ENCODE data around the gene UBE2D2. TPM values are rescaled to one million over a fixed set of nuclear protein-coding genes. Genes with fewer than 3 reads are reported as not detected.
"Not testable (repeated sequence)": the region's sequence is repeated elsewhere in the genome, so short reads cannot be mapped to it uniquely, and the experiment has no call there.

The UBE2D2 gene
- total RNA-seq, 1 donor from 2014 or later, result 214 TPM

GRCh38 chr5:139531772-139532169 is 29.4 kb upstream of the UBE2D2 start:
- DNase-seq (ENCODE audit: low spot score), result no peak
- Mint-ChIP-seq H3K36me3 (ENCODE audit: low read depth, unreplicated experiment) (no peaks in the 10 kb centered on the region), H3K27me3 (ENCODE audit: unreplicated experiment) (peaks cover under 1% of the 10 kb centered on the region), H3K4me1 (ENCODE audit: unreplicated experiment) (no peaks in the 10 kb centered on the region), H3K27ac (ENCODE audit: unreplicated experiment) (no peak overlapping the region), H3K9me3 (ENCODE audit: unreplicated experiment) (no peaks in the 10 kb centered on the region), H3K4me3 (ENCODE audit: unreplicated experiment) (no peak overlapping the region)
- no peak for TF ChIP-seq CTCF (IDR thresholded peaks at IDR 0.05; ENCODE audit: unreplicated experiment)

- Mint-ChIP-seq H3K36me3 (ENCODE audit: low read depth, unreplicated experiment) (no peaks in the 10 kb centered on the region), H3K9me3 (ENCODE audit: unreplicated experiment) (no peaks in the 10 kb centered on the region), H3K27me3 (ENCODE audit: unreplicated experiment) (no peaks in the 10 kb centered on the region), H3K4me3 (ENCODE audit: unreplicated experiment) (no peak overlapping the region), H3K4me1 (ENCODE audit: unreplicated experiment) (peaks cover 8% of the 10 kb centered on the region), H3K27ac (ENCODE audit: unreplicated experiment) (no peak overlapping the region)
- peak; percentile 76 for DNase-seq (ENCODE audit: low spot score)
- no peak for TF ChIP-seq CTCF (IDR thresholded peaks at IDR 0.05; ENCODE audit: unreplicated experiment)
These were observed 17.6 kb upstream of the UBE2D2 start for GRCh38 chr5:139543423-139543991.

- H3K9me3 Mint-ChIP-seq (ENCODE audit: unreplicated experiment); H3K4me1 Mint-ChIP-seq (ENCODE audit: unreplicated experiment); H3K4me3 Mint-ChIP-seq (ENCODE audit: unreplicated experiment); DNase-seq (ENCODE audit: low spot score); H3K36me3 Mint-ChIP-seq (ENCODE audit: low read depth, unreplicated experiment); H3K27me3 Mint-ChIP-seq (ENCODE audit: unreplicated experiment); H3K27ac Mint-ChIP-seq (ENCODE audit: unreplicated experiment): not testable (repeated sequence)
These were observed 14.5 kb upstream of the UBE2D2 start for GRCh38 chr5:139546593-139546992.

- Mint-ChIP-seq H3K27ac (ENCODE audit: unreplicated experiment) (no peak overlapping the region), H3K9me3 (ENCODE audit: unreplicated experiment) (no peaks in the 10 kb centered on the region), H3K27me3 (ENCODE audit: unreplicated experiment) (peaks cover 2% of the 10 kb centered on the region), H3K4me3 (ENCODE audit: unreplicated experiment) (no peak overlapping the region), H3K4me1 (ENCODE audit: unreplicated experiment) (peaks cover 6% of the 10 kb centered on the region), H3K36me3 (ENCODE audit: low read depth, unreplicated experiment) (no peaks in the 10 kb centered on the region)
- DNase-seq (ENCODE audit: low spot score), result no peak
- no peak for TF ChIP-seq CTCF (IDR thresholded peaks at IDR 0.05; ENCODE audit: unreplicated experiment)
These were observed 11.8 kb upstream of the UBE2D2 start for GRCh38 chr5:139549162-139549894.

GRCh38 chr5:139550051-139550872 is 10.9 kb upstream of the UBE2D2 start:
- H3K4me3 Mint-ChIP-seq (ENCODE audit: unreplicated experiment); H3K27ac Mint-ChIP-seq (ENCODE audit: unreplicated experiment); H3K9me3 Mint-ChIP-seq (ENCODE audit: unreplicated experiment); DNase-seq (ENCODE audit: low spot score); H3K36me3 Mint-ChIP-seq (ENCODE audit: low read depth, unreplicated experiment); H3K4me1 Mint-ChIP-seq (ENCODE audit: unreplicated experiment); H3K27me3 Mint-ChIP-seq (ENCODE audit: unreplicated experiment): not testable (repeated sequence)

Data from endothelial cell (in vitro differentiated cells).